Stimulated activated CD4-positive, alpha-beta T cell treated with anti-CD3 and anti-CD28 coated beads, TNF-alpha, amount 100 ng/mL, for 1 hour (primary cell): ENCODE measurements around the gene CD47.

ENCODE experiments used
- DNase-seq, 3 donors: peaks; one replicate each; pipeline ENCODE4 v3.0.0-alpha.2; 2020; ENCODE audit warnings: low read depth in 3 of 3, low spot score in 1 of 3

The CD47 gene

DNA sequence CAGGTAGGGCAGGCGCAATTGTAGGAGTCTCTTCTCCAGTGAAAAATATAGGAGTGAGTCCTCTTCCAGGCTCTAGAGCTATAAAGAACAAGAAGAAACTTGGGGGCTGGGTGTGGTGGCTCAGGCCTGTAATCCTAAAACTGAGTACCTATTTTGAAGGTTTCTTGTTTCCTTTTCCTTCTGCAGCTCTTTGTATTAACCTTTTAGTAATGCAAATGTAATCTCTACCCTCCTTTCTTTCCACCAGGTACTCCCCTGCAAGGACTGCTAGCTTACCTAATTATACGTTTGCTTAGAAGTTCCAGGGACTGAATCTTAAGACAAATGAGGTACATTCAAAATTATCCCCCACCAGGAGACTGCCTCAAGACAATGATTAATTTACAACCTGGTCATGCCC lies 75.9 kb downstream of the CD47 start:
- no peak for DNase-seq

DNA sequence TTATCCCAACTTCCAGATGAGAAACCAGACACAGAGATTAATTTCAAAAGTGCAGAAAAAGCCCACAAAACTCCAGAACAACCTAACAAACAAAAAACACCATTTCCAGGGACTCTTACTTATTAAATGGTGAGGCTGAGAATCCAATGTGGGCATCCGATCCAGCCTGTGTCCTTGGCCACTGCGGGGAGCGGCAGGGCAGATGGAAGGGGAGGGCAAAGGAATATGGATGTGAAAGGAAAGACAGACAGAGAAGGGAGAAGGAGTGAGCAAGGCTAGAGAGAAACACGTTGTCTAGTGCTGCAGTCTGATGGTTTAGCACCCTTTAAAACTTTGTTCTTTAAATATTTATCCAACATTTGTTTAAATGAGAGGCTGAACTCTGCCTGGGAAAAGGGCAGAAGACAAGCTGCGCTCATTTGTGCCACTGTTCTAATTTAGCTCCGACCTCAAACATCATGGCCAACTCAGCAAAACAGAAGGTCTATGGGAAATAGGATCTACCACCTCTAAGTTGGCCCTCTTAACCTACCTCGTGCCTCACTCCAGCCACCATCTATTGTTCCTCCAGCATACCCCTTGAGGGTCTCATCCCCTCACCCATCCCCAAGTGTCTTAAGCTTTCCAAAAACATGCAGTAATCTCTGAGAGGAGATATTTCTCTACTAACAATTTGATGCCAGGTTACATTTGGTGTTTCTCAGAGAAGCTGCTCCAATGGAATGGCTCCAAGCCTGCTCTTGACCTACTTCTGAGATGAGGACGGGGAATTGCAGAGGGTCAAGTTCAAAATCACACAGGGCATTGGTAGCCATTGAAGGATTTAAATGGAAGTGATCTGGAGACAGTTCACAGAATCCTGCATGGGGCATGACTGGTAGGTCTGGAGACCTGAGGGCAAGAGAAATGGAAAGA lies 77.4 kb downstream of the CD47 start:
- no peak for DNase-seq

DNA sequence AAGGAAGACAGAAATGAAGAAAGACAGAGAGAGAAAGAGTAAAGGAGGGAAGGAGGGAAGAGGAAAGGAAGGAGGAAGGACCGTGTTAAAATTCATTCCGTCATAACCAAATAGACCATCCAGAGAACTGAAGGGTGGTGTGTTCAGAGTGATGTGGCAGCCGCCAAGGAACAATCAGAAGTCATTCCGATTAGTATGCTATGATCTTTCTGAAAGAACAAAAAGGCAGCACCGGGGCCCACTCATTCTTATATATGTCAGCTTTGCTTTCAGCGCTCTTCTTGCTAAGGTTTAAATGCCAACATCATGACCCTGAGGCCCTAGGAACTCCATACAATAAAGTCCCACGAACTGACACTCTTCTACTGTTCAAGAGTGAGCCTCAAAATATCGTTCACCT lies 78.5 kb downstream of the CD47 start:
- DNase-seq: no peak

DNA sequence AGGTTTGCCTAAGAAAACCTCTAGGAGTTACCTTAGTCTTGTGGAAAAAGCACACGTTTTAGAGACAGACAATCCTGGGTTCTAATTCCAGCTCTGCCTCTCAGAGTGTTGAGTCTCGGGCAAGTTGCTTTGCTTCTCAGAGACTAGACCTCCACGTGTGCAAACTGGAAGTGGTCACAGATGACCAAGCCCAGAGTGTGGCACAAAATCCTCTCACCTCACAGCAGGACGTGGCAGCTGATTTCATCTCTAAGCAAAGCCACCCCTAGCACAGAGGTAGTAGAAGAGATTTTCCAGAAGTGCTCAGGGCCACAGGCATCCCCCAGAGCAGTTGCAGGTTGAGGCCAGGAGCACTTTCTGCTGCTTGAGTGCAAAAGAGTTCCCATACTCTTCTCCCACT lies 79.2 kb downstream of the CD47 start:
- DNase-seq: no peak

DNA sequence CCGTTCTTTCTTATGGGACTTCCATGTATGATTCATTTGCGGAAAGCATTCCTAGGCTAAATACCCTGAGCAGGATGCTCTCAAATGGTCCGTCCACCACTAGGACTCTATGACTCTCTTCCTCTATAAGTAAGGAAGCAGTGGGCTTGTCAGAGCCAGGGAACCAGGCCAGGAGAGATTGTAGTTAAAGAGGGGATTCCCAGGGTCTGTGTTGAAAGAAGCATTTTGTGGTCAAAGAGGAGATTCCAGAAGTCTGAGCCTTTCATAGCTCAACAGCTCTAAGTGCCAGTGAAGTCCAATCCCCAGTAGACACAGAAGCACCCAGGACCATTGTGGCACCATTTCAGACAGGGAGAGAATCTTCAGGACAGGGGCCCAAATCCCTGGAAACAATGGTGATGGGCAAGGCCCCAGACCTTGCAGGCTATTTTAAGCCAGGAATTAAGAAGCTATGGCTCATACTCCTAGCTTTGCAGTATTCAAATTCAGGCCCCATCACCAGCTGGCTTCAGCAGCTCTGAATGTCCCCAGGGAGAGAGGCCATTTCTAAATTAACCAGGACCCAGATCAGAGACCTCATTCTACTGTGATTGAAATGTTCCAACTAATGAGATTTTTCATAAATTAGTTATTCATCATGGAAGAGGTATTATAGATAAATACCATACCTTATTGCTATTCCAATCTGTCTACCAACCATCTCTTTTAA lies 81.7 kb downstream of the CD47 start:
- no peak for DNase-seq

DNA sequence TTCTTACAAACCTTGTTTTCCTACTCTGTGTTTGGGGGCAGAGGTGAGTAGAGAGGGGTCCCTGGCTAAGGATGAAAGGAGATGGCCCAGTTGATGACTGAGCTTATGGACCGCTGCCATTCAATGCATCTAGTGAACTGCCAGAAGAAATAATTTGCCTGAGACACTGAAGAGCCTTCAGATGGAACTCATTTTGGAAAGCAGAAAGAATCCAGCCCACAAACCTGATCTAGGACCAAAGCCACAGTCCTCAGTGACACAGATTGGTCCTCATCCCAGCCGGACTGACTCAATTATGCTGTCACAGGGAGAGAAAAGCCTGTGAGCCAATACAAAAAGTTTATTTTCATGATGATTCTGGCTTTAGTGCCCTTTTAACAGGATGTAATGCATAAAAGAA lies 82.7 kb downstream of the CD47 start:
- no peak for DNase-seq

DNA sequence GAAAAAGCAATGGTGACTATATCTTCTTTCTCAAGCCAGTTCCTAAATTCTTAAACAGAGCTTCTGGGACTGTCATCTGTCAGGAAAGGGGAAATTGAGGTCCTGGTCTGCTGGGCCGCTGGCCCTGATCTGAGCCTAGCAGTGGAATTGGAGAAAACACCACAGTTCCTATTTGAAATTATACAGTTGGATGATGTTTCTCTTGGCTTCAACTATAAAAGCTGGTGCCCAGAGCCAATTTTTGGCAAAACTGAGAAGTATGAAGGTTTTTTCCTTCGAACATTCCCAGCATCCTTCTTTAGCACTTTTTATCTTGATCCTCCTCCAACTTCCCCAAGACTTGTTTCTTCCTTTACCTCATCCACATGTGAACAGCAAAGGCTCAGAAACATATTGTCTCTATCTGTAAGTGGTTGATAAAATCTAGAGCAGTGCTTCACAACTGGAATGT lies 83.9 kb downstream of the CD47 start:
- no peak for DNase-seq

DNA sequence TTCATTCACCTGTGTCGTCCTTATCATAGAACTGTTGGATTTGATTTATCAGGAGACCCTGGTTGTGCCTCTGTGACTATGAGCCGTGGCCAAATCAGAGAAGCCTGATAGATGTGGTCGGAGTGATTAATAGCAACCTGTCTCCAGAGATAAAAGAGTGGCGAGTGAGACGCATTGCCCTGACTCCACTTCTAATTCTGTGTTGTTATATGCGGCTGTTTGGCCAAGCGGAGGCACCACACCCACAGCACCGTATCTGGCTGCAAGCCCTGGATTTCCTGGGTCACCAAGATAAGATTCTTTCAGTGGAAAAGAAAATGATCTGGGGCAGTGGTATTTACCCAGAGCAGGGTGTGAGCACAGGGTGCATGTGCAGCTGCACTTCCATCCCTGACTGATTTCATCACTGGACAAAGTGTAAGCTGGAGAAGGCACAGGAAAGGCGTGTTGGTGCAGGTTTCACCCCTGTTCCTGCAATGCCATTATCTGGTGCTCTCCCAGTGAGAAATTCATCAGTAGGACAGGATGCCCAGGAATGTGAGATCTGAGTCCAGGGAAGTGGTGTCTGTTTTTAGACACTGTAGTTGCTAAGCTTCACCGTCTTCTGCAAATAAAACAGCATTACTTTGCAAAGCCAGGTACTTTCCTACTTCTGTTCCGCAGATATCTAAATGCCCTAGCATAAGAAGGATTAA lies 84.6 kb downstream of the CD47 start:
- DNase-seq: no peak

DNA sequence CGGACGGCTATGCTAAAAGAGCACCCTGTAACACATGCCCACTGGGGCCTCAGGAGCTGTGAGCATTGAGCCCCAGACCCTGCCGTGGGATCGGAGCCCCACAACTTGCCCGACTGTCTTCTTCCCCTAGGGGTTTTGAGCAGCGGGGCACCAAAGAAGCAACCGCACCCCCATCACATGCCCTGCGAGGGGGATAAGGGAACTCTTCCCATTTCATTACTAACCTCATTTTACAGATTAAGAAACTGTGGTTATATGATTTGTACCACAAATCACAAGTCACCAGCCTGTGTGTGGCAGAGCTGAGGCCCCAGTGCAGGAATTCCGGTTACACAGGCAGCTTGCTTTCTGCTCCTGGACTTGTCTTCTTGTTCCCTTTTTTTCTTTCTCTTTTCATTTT lies 86.2 kb downstream of the CD47 start:
- DNase-seq: no peak

DNA sequence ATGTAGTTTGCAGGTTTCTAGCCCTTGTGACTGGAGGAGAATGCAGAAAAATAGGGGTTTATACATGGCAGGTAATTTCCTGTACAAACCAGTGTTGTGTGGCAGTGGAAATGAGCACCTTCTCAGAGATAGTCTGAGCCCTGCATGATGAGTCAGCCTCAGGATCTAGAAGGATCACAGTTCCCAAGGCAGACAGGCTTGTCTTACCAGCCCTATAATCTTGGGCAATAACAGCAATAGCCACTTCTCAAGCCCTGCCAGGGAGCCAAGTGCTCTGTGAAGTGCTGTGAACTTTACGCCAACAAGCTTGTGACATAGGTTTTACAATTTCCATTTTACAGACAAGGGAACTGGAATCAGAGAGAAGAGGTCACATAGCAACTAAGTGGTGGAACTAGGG lies 89.4 kb downstream of the CD47 start:
- no peak for DNase-seq

DNA sequence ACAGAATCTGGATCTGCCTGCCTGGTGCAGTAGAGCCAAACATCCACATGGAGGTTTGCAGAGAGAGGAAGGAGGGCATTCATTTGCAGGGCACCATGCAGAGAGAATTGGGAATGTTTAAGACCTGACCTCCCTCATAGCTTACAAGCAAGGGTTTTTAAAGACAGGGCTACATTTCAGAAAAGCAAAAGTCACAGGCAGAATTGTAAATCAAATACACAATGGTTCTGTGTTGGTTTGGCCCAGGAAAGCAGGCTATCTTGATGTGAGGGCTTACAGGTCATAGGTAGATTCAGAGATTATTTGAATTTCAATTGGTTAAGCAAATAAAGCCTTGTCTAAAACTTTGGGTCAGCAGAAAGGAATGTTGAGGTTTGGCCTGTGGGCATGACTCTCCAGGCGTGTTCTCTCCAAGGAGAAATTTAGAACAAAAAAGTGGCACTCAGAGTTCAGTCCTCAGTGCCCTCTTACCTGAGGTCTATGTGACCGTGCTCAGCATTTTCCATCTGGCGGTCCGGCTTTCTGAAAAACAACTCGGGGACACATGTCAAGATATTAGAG lies 91.5 kb downstream of the CD47 start:
- no peak for DNase-seq

DNA sequence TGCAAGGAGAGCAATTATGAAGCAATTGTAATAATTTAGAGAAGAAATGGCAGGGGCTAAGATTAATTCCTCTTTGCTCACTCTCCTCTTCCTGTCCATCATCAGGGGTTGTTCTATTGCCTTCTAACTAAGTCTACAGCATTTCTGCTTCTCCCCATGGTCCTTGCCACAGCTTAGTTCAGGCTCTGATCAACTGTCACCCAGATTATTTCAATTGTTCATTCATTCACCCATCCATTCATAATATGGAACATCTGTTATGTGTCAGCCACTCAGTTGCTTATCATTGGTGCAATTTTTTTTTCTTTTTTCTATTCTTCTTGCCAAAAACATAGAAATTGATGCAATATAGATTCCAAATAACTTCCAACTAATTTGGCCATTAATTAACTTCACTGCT lies 93.2 kb downstream of the CD47 start:
- DNase-seq: no peak

DNA sequence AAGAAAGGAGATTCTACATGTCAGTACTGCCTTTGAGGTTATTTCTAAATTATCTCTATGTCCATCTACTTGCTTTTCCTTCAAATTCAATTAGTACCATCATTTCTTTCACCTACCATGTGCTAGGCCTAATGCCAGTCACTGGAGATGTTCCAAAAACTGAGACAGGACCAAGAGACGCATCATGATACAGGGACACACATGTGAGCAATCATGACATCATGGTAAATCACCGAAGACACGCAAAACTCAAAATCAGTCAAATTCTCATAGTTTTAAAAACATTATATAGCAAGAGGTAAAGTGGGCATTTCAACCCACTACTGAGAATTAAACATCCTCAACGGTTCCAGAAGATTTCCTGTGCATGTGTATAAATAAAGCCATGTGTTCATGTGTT lies 95.0 kb downstream of the CD47 start:
- no peak for DNase-seq

DNA sequence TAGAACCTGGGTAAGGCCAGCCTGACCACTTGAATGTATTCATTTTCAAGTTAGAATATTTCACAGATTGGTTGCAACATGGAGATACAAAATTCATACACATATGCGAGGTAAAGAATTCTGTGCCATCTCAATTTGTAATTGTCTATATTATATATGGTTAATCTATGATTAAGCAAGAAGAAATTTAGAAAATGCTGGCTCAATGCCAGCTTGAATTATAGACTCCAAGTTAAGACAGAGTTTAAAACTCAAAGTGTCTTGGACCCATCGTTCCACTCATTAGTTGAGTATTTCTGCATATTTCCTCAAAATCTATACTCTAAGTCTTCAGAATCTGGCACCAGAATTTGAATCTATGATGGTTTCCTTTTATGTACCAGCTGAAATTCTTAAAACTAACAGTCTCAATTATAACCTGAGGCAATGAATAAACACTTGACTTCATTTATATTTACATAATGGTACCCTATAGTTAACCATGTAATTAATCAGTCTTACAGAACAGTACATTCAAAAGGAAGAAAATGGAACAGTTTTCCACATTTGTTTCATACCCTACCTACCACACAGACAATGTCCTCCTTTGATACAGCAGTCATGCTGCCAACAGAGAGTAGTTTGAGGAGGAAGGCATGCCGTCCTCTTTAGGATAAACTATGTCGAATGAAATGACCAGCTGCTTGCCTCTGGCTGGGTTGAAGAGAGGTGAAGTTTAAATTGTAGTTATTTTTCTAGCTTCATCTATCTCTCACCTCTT lies 95.7 kb downstream of the CD47 start:
- DNase-seq: no peak

DNA sequence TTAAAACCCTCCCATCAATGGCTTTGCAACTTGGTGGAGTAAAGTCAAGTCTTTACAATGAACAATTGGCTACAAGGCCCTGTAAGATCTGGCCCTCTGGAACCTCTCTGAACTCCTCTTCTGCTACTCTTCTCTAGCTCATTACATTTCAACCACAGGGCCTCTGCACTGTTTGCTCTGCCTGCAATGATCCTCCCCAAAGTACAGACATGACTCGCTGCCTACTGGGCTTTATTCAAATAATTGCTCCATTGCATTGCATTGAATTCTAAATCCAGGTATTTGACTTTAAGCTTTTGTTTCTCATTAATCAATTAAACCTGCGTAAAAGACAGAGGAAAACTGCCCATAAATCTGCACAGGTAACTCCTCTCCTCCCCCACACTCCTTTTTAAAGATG lies 96.7 kb downstream of the CD47 start:
- DNase-seq: no peak

DNA sequence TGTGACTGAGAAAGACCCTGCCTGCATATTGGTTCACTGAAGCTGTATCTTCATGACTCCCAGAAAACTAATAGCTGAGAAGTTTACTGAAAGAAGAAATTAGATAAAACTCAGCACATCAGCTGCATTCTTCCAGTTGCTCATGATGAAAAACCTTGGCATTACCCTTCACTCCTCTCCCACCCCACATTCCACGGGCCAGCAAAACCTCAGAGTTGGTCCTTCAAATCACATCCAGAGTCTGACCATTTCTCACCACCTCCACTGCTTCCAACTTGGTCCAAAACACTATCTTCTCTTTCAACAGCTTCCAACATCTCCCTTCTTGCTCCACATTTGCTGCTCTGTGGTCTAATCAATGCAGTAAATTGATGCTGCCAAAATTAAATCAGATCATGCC lies 97.1 kb downstream of the CD47 start:
- DNase-seq: no peak
